Measurements from ENCODE around the gene DLX4.

DLX4 gene

GRCh38 chr17:49949634-49950033 lies 19.4 kb upstream of the DLX4 start:
- no peak for DNase-seq

DNA sequence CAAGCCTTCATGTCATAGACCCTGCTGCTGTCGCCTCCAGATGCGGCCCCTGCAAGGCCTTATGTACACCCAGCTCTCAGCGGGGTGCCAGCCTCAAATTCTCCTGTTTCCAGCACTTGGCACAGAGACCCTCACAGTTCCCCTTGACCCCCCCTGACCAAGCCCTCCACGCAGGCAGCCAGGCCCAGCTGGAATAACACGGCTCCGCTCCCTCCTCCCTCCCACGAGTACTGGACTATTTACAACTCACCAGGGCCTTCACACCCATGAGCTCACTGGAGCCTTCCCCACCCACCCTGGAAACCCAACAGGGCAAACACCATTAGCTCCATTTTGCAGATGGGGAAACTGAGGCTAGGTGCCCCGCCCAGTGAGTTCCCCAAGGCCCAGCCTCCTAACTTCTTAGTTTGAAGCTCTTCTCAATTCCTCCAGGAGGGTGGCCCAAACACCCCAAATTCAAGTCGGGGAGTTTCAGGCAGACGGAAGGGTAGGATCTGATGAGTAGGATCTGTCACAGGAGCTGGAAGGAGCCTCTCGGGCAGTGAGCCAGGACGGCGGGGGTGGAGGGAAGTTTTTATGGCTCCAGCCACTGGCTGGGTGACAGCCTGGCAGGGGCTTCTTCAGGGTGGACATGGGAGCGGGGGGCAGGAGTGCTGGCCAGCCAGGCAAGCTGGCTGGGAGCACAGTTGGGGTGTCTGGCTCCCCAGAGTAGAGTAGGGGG lies 17.5 kb upstream of the DLX4 start:
- DNase-seq = no peak

- peak; percentile 43 for DNase-seq
These were observed 16.6 kb upstream of the DLX4 start for GRCh38 chr17:49952209-49952911.

DNA sequence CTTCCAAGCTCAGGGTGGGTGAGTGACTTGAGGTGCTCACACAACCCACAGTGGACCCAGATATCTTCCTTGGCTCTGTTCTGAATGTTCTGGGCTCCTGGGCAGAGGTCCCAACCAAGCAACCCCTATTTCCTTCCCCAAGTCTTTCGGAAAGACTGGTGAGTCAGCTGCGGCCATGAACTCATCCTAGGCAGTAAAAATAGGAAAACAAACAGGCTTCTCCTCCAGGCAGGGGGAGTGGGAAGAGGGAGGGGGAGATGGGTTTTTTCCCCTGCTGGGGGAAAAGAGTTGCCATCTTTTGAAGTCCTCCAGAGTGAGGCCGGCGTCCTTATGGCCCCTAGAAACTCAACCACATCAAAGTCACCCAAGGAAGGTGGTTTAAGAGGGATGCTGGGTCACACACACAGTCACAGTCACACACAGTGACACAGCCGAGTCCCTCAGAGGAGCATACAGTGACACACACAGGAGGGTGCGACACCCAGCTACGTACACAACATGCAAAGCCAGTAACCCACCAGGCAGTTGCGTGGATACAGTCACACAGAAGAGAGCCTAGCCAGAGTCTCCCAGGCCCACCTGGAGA lies 16.0 kb upstream of the DLX4 start:
- no peak for DNase-seq

DNA sequence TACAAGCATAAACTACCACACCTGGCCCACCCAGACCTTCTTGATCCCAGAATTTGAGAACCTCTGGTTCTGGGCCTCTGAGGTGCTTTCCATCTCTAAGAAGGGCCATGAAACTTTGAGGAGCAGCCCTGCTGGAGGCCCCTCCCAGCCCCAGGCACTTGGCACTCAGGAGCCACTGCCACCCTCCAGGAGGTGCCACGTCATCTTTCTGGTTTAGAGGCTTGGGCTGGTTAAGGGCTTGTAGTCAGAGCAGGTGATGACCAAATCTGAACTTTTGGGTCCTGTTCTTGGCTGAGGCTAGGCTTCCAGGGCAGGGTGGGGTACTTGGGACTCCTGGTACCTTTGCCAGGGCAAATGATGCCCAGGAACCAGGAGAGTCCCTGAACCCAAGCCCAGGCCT lies 13.8 kb upstream of the DLX4 start:
- no peak for DNase-seq

DNA sequence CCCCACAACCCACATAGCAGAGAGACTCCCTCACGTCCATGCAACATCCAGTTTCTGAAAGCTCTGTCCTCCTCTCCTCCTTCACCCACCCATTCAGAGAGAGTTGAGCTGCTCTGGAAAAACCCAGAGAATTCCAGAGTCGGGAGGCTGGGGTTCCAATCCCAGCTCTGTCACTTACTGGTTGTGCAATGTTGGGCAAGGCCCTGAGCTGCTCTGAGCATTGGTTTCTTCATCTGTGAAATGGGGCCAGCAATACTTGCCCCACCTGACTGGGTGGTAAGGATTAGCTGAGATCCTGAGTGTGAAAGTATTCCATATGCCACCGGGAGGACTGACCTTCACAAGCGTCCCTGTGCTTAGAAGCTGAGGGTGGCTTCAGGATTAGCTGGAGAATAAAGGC lies 12.2 kb upstream of the DLX4 start:
- DNase-seq = no peak

DNA sequence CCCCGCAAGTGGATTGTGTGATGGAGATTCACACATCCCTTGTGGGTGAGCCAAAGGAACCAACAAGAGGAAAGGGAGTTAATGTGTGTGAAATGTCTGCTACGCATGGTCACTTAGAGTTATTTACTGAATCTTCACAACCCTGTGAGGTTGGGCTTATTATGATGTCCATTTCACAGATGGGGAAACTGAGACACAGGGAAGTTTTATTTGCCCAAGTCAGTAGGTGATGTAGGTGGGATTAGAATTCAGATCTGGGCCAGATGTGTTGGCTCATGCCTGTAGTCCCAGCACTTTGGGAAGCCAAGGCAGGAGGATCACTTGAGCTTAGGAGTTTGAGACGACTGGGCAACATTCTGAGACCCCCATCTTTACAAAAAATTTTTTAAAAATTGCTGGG lies 11.6 kb upstream of the DLX4 start:
- DNase-seq = no peak

DNA sequence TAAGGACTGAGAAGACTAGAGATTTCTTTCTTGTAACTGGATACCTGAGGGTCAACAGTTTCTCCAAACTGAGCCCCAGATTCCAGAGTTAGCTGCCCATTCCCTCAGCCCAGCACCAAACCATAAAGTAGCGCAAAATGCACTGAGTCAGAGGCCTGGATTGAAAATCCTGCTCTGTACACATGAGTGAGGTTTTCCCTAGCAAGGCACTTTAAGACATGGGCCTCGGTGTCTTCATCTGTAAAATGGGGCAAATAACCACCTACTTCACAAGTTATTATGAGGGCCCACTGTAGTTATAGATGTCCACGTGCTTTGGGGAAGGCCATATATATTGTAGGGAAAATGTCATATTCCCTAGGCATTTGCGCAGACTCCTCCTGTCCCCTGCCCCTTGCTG lies 10.3 kb upstream of the DLX4 start:
- DNase-seq = no peak

- DNase-seq = no peak
These were observed 9.6 kb upstream of the DLX4 start for GRCh38 chr17:49959183-49959935.

- no peak for DNase-seq
These were observed 6.2 kb upstream of the DLX4 start for GRCh38 chr17:49962599-49963308.

DNA sequence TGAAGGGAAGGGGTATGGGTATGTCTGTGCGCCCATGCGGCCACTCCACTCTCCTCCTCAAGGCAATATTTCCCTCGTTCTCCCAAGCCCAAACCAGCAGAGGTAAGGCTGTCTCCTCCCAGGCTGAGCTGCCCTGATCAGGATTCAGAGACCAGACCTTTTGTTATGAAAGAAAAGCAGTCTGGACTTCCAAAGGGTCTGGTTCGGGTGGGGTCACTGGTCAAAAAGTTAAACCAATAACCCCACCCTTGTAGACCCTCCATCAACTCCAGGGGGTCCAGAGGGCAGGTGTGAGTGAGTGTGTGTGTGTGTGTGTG lies 5.7 kb upstream of the DLX4 start:
- DNase-seq = no peak

- no peak for DNase-seq
These were observed 5.2 kb upstream of the DLX4 start for GRCh38 chr17:49963626-49964302.

DNA sequence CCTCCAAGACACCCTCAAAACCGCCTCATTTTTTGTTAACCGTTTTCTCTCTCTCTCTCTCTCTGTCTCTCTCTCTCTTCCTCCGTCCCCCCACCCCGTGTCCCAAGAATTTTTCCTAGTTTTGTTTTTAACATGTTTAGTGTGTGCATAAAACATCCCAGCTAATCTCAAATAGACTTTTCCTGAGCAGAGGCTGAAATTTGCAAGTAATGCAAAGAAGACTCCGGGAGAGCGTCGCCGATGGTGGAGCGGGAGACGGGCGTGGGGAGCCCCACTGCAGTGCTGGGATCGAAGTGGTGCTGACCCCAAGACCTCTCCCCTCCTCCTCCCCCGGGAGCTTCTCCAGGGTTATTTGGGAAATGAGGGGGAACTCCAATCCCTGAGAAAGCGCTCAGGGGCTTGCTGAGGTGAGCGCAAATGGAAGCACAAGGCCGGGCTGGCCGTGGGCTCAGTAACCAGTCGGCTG lies 4.7 kb upstream of the DLX4 start:
- no peak for DNase-seq

GRCh38 chr17:49964769-49965523 lies 4.0 kb upstream of the DLX4 start:
- no peak for DNase-seq

- DNase-seq = no peak
These were observed 3.5 kb upstream of the DLX4 start for GRCh38 chr17:49965524-49965909.

GRCh38 chr17:49966767-49967166 lies 2.2 kb upstream of the DLX4 start:
- DNase-seq = no peak

DNA sequence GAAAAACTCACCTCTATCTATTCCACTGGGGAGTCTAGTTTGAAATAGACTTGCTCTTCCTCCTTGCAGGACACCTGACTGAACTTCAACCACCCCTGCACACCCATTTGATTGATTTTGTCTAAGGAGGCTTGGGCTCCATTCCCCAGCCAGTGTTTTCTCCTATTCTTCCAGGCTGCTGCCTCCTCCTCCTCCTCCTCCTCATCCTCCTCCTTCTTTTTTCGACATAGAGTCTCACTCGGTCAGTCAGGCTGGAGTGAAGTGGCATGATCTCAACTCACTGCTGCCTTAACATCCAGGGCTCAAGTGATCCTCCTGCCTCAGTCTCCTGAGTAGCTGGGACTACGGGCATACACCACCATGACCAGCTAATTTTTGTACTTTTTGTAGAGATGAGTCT lies 1.8 kb upstream of the DLX4 start:
- DNase-seq = no peak

GRCh38 chr17:49967621-49968404 lies 1.2 kb upstream of the DLX4 start:
- DNase-seq = no peak

GRCh38 chr17:49968405-49969133 lies 421 bp upstream of the DLX4 start:
- no peak for DNase-seq

GRCh38 chr17:49969795-49970389 lies 902 bp downstream of the DLX4 start:
- DNase-seq = no peak

Data from NCI-H2107 (cell line).